Measurements from ENCODE around the gene PPM1F.

The PPM1F gene, protein sequence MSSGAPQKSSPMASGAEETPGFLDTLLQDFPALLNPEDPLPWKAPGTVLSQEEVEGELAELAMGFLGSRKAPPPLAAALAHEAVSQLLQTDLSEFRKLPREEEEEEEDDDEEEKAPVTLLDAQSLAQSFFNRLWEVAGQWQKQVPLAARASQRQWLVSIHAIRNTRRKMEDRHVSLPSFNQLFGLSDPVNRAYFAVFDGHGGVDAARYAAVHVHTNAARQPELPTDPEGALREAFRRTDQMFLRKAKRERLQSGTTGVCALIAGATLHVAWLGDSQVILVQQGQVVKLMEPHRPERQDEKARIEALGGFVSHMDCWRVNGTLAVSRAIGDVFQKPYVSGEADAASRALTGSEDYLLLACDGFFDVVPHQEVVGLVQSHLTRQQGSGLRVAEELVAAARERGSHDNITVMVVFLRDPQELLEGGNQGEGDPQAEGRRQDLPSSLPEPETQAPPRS

GRCh38 chr22:21952586-21953571, at the start of gene PPM1F:
Gene PPM1F, minus strand, starts transcription at chr22:21952848. Its CDS starts 6,800 bp downstream, at chr22:21946048.
- TF ChIP-seq, protein P1, sequence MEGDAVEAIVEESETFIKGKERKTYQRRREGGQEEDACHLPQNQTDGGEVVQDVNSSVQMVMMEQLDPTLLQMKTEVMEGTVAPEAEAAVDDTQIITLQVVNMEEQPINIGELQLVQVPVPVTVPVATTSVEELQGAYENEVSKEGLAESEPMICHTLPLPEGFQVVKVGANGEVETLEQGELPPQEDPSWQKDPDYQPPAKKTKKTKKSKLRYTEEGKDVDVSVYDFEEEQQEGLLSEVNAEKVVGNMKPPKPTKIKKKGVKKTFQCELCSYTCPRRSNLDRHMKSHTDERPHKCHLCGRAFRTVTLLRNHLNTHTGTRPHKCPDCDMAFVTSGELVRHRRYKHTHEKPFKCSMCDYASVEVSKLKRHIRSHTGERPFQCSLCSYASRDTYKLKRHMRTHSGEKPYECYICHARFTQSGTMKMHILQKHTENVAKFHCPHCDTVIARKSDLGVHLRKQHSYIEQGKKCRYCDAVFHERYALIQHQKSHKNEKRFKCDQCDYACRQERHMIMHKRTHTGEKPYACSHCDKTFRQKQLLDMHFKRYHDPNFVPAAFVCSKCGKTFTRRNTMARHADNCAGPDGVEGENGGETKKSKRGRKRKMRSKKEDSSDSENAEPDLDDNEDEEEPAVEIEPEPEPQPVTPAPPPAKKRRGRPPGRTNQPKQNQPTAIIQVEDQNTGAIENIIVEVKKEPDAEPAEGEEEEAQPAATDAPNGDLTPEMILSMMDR (IDR thresholded peaks at IDR 0.05), result peak; percentile 92

GRCh38 chr22:22001664-22002525, 49.2 kb upstream of the PPM1F start:
- TF ChIP-seq, protein P1 (IDR thresholded peaks at IDR 0.05), result no peak

GRCh38 chr22:21998595-21999247, 46.1 kb upstream of the PPM1F start:
- TF ChIP-seq, protein P1 (IDR thresholded peaks at IDR 0.05), result no peak

GRCh38 chr22:21996175-21996720, 43.6 kb upstream of the PPM1F start:
- TF ChIP-seq, protein P1 (IDR thresholded peaks at IDR 0.05), result no peak

GRCh38 chr22:21995660-21996059, 43.0 kb upstream of the PPM1F start:
- TF ChIP-seq, protein P1 (IDR thresholded peaks at IDR 0.05), result no peak

DNA sequence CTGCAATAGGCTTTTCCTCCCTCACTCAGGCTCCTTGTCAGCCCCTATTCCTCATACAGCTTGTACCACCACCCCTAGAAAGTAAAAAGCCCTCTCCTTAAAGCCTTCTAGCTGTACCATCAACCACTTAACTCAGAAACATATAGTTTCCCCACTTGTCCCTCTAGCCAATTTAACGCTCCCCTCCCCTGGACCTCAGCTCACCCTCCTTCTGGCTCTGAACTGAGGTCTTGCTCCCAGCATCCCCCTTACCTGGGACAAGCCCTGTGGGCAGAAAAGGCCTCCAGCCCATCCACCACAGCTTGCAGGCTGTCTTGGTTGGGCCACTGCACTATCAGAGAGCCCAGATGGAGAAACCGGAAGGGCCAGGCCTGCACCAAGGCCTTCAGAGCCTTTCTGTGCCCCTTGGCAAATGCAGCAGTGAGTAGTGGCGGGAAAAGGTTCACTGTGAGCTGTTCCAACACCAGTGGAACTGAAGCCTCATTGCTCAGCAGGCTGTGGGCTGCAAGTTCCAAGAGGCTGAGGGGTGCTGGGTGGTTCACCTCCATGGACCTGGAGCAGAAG, 42.3 kb upstream of the PPM1F start:
- TF ChIP-seq, protein P1 (IDR thresholded peaks at IDR 0.05), result no peak

Data from LNCAP (cell line).